GM19238 (cell line): ENCODE data around the gene TMUB2.
A peak's percentile ranks its signal among the peaks of the same experiment; 100 is the strongest.

Experiments
- DNase-seq: peaks from one replicate; pipeline ENCODE4 v3.0.0; 2011; ENCODE audit warnings: low spot score; ENCODE audit not compliant: insufficient read length

TMUB2 gene

DNA sequence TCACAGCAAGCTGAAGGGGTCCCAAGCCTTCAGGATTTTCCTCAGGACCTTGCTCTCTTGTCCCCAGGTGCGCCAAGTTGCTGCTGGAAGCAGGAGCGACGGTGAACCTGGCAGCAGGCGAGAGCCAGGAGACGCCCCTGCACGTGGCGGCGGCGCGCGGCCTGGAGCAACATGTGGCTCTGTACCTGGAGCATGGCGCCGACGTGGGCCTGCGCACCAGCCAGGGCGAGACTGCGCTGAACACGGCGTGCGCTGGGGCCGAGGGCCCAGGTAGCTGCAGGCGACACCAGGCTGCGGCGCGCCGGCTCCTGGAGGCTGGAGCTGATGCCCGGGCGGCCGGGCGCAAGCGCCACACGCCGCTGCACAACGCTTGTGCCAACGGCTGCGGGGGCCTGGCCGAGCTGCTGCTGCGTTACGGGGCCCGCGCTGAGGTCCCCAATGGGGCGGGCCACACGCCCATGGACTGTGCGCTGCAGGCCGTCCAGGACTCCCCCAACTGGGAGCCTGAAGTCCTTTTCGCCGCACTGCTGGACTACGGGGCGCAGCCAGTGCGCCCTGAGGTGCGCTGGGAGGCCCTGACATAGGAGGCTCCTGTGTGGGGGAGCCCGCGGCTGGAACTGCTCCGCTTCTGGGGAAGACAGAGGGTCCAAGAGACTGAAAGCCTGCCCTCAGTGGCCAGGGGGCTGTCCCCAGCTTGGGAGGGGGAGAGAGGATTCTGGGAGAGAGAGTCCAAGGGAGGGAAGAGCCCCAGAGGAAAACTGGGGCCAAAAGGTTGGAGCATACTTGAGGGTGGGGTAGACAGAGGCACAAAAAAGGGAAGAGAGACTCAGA, 9.9 kb upstream of the TMUB2 start:
- DNase-seq, result no peak

DNA sequence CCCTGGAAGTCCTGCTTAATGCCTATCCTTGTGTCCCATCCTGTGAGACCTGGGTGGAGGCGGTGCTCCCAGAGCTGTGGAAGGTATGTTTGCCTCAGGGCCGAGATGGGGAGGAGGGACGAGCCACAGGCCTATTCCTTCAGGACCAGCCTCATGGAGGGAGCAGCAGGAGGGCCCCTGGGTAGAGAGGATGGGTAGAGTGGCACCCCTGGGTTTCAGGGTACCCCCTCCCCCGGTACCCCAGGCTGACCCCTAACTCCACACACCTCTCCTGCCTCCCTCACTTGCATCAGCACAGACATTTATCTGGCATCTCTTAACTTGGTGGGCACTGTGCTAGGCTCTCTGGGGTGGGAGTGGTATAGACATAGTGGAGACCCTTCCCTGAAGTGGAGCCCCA, 9.1 kb upstream of the TMUB2 start:
- no peak for DNase-seq

GRCh38 chr17:44178133-44178532, 8.6 kb upstream of the TMUB2 start:
- no peak for DNase-seq

DNA sequence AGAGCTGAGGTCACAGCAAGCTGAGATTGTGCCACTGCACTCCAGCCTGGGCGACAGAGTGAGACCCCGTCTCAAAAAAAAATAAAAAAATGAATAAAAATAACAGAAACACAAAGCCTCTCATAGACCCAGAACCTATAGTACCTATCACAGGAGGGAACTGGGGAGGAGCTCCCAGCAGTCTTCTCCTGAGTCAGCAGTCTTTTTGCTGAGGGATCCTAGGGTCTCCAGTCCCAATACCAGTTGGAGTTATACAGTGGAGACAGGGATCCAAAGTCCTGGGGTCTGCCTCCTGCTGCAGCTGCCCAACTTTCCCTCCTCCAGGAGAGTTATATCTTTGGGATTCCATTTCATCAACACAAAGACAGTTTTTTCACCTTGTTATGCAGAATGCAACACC, 3.7 kb upstream of the TMUB2 start:
- no peak for DNase-seq

DNA sequence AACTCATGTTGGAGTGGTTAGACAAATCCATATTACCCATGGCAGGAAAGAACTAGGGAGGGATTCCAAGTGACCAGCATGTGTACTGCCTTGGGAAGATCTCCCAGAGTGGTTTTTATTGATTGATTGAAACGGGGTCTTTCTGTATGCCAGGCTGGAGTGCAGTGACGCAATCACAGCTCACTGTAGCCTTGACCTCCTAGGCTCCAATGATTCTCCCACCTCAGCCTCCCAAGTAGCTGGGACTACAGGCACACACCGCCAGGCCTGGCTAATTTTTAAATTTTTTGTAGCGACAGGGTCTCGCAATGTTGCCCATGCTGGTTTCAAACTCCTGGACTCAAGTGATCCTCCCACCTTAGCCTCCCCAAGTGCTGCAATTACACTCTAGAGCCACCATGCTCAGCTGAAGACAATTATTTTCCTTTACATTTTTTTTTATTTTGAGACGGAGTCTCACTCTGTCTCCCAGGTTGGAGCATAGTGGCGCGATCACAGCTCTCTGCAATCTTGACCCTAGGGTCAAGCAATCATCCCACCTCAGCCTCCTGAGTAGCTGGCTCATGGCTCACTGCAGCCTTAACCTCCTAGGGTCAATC, 2.5 kb upstream of the TMUB2 start:
- no peak for DNase-seq

GRCh38 chr17:44187131-44187899, 543 bp downstream of the TMUB2 start:
- DNase-seq, result no peak

DNA sequence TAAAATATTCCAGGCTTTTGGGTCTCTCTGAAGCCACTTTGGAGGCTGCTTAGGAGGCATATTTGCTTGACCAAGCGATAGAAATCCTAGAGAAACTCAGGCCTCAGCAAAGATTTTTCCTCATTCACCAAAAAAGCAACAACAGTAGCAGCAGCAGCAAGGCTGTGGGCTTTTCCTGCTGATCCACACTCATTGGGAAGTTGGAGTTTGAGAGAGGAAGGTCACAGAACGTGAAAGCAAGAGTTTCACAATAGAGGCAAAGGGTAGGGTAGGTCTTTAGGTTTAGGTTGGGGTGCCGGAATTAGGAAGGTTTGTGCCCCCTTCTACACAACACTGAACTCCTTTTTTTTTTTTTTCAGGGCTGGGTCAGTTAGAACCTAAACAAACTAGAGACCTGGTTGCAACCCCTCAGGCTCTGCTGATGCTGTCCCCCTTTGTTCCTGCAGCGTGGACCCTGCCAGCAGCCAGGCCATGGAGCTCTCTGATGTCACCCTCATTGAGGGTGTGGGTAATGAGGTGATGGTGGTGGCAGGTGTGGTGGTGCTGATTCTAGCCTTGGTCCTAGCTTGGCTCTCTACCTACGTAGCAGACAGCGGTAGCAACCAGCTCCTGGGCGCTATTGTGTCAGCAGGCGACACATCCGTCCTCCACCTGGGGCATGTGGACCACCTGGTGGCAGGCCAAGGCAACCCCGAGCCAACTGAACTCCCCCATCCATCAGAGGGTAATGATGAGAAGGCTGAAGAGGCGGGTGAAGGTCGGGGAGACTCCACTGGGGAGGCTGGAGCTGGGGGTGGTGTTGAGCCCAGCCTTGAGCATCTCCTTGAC, 2.0 kb downstream of the TMUB2 start:
- DNase-seq, result no peak

- no peak for DNase-seq
These were observed 3.7 kb downstream of the TMUB2 start for GRCh38 chr17:44190481-44190880.

DNA sequence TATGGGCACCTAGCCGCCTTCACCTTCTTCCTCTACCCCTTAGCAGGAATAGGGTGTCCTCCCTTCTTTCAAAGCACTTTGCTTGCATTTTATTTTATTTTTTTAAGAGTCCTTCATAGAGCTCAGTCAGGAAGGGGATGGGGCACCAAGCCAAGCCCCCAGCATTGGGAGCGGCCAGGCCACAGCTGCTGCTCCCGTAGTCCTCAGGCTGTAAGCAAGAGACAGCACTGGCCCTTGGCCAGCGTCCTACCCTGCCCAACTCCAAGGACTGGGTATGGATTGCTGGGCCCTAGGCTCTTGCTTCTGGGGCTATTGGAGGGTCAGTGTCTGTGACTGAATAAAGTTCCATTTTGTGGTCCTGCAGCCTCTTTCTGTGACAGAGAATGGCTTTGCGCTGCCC, 4.6 kb downstream of the TMUB2 start:
- DNase-seq, result no peak

DNA sequence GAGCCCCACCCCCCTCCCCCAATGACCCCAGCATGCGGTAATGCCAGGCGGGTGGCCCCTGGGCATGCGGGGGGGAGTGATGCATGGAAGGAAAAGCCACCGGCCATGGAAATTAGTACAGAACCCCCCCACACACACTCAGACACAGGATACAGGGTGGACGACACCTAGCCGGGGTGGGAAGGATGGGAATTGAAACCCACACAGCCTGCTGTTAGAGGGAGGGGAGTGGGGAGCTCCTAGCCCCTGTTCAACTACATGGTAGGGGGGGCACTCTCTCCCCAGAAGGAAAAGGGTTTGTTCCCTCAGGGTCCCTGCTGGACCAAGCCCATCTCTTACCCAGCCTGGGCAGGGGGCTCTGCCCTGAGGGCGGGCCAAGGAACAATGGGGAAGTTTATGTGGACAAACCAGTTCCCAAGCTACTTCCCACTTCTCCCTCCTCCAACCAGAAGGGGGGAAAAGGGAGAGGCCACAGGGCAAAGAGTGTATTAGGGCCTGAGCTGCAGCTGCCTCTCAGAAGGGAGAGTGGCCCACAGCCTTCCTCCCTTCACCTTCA, 5.2 kb downstream of the TMUB2 start:
- DNase-seq, result no peak

GRCh38 chr17:44192750-44193149, 6.0 kb downstream of the TMUB2 start:
- no peak for DNase-seq

DNA sequence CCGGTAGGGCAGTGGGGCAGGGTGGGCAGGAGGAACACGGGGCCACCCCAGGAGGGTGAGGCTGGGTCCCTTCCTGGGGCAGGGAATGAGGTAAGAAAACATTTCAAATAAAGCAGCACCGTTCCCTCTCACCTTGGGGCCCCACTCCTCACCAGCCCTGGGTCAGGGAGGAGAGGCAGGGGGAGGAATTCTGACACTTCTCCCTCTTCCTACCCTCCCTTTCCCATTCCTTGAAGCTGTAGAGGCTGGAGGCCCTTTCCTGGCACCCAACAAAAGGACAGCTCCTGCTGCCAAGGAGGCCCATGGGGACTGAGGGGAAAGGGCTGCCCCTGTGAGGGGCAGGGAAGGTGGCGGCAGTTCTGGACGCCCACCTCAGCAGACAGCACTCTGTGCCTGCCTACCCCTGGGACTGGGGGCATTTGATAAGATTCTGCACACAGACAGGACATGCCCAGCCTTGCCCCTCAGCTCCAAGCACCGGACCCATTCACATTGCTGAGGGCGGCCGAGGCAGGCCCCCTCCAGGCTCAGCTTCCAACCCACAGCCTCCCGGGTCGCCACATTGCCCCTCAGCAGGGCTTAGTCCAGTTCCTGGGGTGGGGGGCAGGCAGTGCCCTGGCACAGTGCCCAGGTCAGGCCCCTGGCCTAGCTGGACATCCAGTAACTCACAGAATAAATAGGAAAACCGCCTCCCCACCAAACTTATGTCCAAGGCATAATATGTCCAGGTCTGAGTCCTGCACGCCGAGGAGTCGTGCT, 6.7 kb downstream of the TMUB2 start:
- DNase-seq, result no peak

DNA sequence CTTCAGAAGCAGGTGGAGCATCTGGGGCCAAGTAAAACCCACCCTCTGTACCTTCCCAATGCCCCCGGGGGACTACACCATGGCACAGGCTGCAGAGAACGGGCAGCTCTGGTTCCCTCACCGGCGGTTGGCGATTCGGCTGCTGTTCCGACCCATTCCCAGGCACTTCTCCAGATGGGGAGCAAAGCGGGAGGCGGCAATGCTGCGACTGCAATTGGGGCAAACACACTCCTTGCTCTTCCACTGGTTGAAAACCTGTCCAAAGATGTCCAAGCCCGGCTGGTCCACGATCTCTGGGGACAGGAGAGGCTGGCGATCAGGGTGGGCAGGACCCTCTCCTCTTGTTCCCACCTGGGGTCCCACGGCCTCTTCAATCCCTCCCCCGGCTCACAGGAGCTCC, 10.3 kb downstream of the TMUB2 start:
- DNase-seq, result no peak

DNA sequence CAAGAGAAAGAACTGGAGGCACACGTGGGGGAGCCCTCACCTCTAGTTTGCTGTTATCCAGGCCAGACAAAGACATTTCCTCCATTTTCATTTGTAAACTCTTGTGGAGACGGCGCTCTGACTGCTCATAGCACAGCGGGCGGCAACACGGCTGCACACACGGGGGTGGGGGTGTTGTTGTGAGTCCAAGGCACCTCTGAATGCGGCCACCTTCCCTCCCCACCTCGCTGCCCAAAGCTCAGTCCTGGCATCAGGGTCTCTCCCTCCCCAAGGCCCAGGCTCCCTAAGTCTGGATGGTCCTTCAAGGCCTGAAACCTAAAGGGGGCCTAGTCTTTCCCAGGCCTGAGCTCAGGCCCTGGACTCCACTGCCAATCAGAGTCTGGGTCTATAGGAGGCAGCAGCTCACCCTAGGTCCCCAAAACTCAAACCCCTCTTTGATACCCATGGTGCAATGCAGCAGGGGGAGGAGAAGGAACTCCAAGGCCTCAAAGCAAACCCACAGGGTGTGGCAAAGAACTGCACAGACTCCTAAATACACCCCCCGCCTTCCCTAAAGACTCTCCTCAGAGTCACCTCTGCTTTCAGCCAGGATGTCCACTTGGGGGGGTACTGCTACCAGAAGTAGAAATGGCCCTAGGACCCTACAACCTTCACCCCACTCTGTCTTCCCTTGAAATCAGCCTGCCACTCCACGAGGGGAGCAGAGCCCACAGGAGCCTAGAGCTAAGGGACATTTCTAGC, 11.4 kb downstream of the TMUB2 start:
- peak; percentile 67 for DNase-seq

DNA sequence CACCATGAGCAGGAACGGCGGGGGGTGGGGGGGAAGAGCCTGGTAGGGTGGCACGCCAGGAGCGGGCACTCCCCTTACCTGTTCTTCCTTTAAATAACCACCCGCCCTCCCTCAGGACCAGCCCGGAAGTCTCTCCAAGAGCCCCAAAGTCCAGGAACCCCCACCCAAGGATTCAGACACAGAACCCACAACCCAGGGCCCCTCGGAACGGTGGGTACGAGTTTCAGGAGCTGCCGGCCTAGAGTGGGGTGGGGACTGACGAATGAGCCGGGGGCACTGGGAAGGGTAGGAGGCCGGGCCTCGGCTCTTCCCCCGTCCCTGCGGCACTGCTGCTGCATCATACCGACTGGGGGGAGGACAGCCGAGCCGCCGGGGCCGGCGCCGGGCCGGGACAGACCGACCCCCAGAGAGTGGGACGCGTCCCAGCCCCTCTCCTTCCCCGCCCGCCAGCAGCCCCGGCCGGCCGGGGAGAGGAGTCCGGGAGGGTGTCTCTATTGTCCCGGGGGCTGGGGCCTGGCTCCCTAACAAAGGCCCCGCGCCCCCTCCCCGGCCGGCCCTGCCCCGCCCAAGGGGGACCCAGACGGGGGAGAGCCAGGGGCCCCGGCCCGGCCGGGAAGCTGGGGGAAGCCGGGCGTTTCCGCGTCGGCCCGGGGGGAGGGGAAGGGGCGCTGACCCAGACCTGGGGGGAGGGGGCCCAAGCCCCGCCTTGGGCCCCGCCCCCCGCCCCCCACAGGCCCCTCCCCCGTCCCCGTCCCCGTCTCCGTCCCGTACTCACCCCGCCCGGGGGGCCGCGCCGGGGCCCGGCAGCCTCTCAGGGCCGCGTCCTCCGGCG, 12.2 kb downstream of the TMUB2 start:
- peak; percentile 88 for DNase-seq

GRCh38 chr17:44199553-44200477, 13.0 kb downstream of the TMUB2 start, which contains the start of gene ATXN7L3:
ATXN7L3 (minus strand) TSS chr17:44199884; CDS start chr17:44198070, 1,814 bp downstream.
- peak; percentile 98 for DNase-seq

- no peak for DNase-seq
These were observed 13.8 kb downstream of the TMUB2 start for GRCh38 chr17:44200478-44201155.
